ENCODE data around the gene BTBD18.

Gene BTBD18

GRCh38 chr11:57764021-57764420 lies 12.4 kb upstream of the BTBD18 start:
- peak overlapping the region; percentile 100 for H3K4me3 ChIP-seq (ENCODE audit: low read length)

GRCh38 chr11:57763568-57763967 lies 11.9 kb upstream of the BTBD18 start:
- H3K4me3 ChIP-seq (ENCODE audit: low read length): peak overlapping the region; percentile 100
- TF ChIP-seq ZNF274 (IDR thresholded peaks at IDR 0.05; ENCODE audit: low read depth, low read length): no peak

More at GRCh38 chr11:57764021-57764420, 12.4 kb upstream of the BTBD18 start:
- TF ChIP-seq ZNF274 (IDR thresholded peaks at IDR 0.05; ENCODE audit: low read depth, low read length): no peak

GRCh38 chr11:57762235-57762861 lies 10.7 kb upstream of the BTBD18 start:
- no peak for TF ChIP-seq ZNF274 (IDR thresholded peaks at IDR 0.05; ENCODE audit: low read depth, low read length)
- peak overlapping the region; percentile 100 for H3K4me3 ChIP-seq (ENCODE audit: low read length)

- TF ChIP-seq ZNF274 (IDR thresholded peaks at IDR 0.05; ENCODE audit: low read depth, low read length): no peak
- H3K4me3 ChIP-seq (ENCODE audit: low read length): peak within 1 kb of the TSS; percentile 100
These were observed 9.9 kb upstream of the BTBD18 start, which contains the start of gene CTNND1 for GRCh38 chr11:57761301-57762234. TSS of gene CTNND1 (plus strand) at chr11:57761802. CDS start at chr11:57791479, 29,677 bp downstream.

GRCh38 chr11:57758174-57758573 lies 6.6 kb upstream of the BTBD18 start:
- no peak for TF ChIP-seq ZNF274 (IDR thresholded peaks at IDR 0.05; ENCODE audit: low read depth, low read length)
- no peak overlapping the region for H3K4me3 ChIP-seq (ENCODE audit: low read length)

- no peak for TF ChIP-seq ZNF274 (IDR thresholded peaks at IDR 0.05; ENCODE audit: low read depth, low read length)
- H3K4me3 ChIP-seq (ENCODE audit: low read length): no peak overlapping the region
These were observed 1.3 kb upstream of the BTBD18 start for GRCh38 chr11:57752954-57753353.

GRCh38 chr11:57751176-57751575 lies 443 bp downstream of the BTBD18 start:
- H3K4me3 ChIP-seq (ENCODE audit: low read length): no peak overlapping the region
- TF ChIP-seq ZNF274 (IDR thresholded peaks at IDR 0.05; ENCODE audit: low read depth, low read length): no peak

- H3K4me3 ChIP-seq (ENCODE audit: low read length): no peak overlapping the region
- no peak for TF ChIP-seq ZNF274 (IDR thresholded peaks at IDR 0.05; ENCODE audit: low read depth, low read length)
These were observed 4.7 kb downstream of the BTBD18 start for GRCh38 chr11:57746920-57747319.

GRCh38 chr11:57745206-57745605 lies 6.4 kb downstream of the BTBD18 start:
- no peak overlapping the region for H3K4me3 ChIP-seq (ENCODE audit: low read length)
- TF ChIP-seq ZNF274 (IDR thresholded peaks at IDR 0.05; ENCODE audit: low read depth, low read length): no peak

- no peak overlapping the region for H3K4me3 ChIP-seq (ENCODE audit: low read length)
- no peak for TF ChIP-seq ZNF274 (IDR thresholded peaks at IDR 0.05; ENCODE audit: low read depth, low read length)
These were observed 7.3 kb downstream of the BTBD18 start for GRCh38 chr11:57744357-57744756.

GRCh38 chr11:57742087-57742452 lies 9.5 kb downstream of the BTBD18 start:
- peak overlapping the region; percentile 71 for H3K4me3 ChIP-seq (ENCODE audit: low read length)
- no peak for TF ChIP-seq ZNF274 (IDR thresholded peaks at IDR 0.05; ENCODE audit: low read depth, low read length)

GRCh38 chr11:57741132-57742086 lies 10.2 kb downstream of the BTBD18 start, which contains the start of gene SELENOH:
TSS of gene SELENOH (plus strand) at chr11:57741491. CDS start at chr11:57741596, 105 bp downstream.
- no peak for TF ChIP-seq ZNF274 (IDR thresholded peaks at IDR 0.05; ENCODE audit: low read depth, low read length)
- H3K4me3 ChIP-seq (ENCODE audit: low read length): peak within 1 kb of the TSS; percentile 71

- TF ChIP-seq ZNF274 (IDR thresholded peaks at IDR 0.05; ENCODE audit: low read depth, low read length): no peak
These were observed 15.9 kb downstream of the BTBD18 start for GRCh38 chr11:57735619-57736298.

More at GRCh38 chr11:57735619-57736298, 15.9 kb downstream of the BTBD18 start:
- H3K4me3 ChIP-seq (ENCODE audit: low read length): no peak overlapping the region

Measured in GM08714 (cell line).